NCI-H2107 treated with DMSO at 0.1 percent for 48 hours (cell line): ENCODE results near the gene DBX2.
"Not testable (repeated sequence)": the region's sequence is repeated elsewhere in the genome, so short reads cannot be mapped to it uniquely, and the experiment has no call there.

Experiments
- DNase-seq: peaks from one replicate; lab custom pipeline; 2025; ENCODE audit not compliant: unreplicated experiment; lab: John Stamatoyannopoulos, UW

Gene DBX2

GRCh38 chr12:45050751-45051571 lies at the start of gene DBX2:
Gene DBX2 (minus strand): TSS chr12:45051099. CDS start chr12:45050927, 172 bp downstream.
- DNase-seq, result no peak

- no peak for DNase-seq
Measured at GRCh38 chr12:45098766-45099165, 47.9 kb upstream of the DBX2 start.

DNA sequence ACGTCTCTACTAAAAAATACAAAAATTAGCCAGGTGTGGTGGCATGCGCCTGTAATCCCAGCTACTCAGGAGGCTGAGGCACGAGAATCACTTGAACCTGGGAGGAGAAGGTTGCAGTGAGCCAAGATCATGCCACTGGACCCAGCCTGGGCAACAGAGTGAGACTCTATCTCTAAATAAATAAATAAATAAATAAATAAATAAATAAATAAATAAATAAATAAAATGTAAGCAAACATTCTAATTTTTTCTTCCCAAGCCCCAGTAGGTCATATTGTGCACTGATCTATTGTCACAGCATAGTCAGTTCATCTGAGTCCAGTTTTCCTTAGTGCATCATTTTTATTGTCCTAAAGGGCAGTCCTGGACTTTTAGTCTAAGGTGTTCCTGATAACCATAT lies 44.5 kb upstream of the DBX2 start:
- DNase-seq, result not testable (repeated sequence)

DNA sequence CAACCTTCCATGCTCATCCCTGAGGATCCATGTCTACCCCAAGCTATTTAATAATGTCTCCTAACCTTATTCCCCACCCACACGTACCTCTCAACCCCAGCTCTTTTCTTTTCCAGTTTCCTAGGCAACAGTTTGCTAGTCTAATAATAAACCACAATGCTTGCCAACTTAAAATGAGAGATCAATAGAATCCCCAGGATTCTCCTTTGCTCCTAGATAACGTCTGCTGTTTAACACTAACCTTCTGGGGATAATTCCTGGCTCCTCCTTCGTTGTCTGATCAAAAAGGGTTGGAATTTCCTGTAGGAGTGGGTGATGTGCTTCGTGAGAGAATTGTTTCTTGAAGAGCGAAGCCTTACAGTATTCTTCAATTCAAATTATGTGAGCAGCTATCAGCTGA lies 42.2 kb upstream of the DBX2 start:
- no peak for DNase-seq

DNA sequence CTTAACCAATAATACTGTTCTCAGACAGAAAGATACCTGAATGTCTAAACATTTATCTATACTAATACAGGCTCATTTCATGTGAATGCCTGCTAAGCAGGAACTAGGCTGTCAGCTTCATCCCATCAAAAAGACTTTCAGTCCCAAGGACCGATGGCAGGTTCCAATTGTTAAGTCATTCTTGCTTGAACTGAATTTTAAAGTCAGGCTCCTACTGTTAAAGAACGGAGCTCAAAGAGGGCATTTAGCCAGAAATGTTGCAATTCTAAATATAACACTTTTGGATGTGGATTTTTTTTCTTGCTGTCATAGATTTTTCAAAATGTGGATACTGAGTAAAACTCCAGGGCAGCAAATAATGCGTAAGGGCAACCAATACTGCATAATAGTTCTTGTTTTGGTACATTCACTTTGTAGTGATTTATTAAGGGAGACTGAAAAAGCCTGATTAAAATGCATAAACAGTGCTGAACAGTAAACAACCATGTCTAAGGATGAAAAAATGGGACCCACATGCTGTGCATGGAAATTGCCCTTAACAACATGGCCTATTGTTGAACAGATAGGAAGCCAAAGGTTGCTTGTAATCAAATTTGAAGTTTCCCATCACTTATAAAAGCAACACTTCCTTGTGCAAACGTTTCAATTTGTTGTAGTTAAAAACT lies 38.6 kb upstream of the DBX2 start:
- no peak for DNase-seq

DNA sequence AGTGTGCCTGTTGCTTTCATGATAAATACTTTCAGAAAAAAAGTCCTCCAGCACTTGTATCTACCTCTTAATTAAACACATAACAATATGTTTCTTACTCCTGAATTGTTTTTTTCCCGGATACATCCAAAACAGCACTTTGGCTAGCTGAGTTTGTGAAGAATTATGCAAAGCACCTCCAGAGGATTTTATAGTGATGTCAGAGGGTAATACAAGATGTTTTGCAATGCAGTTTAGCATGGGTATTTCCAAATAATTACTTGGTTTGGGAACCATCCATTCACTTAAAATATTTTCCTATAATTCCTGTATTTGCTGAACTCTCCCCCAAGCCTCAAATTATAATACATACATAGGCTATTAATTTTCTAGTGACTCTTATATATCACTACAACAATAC lies 37.7 kb upstream of the DBX2 start:
- no peak for DNase-seq

- not testable (repeated sequence) for DNase-seq
Measured at GRCh38 chr12:45084248-45084647, 33.3 kb upstream of the DBX2 start.

- DNase-seq, result no peak
Measured at GRCh38 chr12:45077251-45077650, 26.4 kb upstream of the DBX2 start.

DNA sequence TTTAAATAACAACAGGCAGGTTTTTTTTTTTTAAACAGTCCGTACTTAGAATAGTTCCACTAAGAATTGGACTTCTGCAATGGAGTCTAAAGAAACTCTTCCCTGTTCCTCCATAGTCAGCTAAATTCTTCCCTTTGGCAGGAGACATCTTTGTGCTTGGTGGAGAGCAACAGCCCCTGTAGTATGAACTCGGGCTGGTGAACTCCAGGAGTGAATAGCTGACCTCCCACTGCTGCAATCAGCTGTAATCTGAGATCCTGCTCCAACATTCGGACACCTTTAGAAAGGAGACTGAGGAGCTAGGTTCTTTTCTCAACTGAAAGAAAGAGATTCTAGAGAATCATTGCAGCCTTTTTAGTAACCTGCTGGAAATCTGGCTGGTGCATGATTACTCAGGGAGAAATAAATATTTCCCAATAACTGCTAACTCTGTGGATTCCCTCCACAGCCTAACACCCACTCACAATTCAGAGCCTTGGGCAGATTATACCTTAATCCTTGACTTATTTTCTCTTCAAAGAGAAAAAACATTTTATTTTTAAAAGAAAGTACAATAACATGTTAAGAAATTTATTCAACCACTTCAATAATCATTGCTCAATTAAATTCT lies 25.6 kb upstream of the DBX2 start:
- no peak for DNase-seq

- no peak for DNase-seq
Measured at GRCh38 chr12:45075587-45076282, 24.8 kb upstream of the DBX2 start.

DNA sequence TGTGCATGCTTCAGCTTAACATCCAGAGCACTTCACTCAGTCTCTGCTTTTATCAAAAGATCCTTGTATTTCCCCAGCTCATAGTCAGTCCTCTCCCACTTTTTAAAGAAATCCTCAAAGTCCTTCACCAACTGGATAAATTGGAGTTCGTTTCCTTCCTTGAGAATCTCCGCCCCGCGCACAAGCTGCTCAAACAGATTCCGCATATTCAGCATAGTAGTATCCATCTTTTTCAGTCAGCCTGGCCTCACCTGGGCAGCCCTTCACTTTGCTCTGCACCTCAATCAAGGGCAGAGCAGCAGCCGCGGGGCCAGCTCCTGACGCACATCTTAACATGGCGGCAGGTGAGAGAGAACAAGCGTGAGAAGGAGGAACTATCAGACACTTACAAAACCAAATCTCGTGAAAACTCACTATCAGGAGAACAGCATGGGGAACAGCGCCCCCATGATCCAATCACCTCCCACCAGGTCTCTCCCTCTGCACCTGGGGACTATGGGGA lies 14.3 kb upstream of the DBX2 start:
- DNase-seq, result no peak

GRCh38 chr12:45060976-45061375 lies 10.1 kb upstream of the DBX2 start:
- DNase-seq, result no peak

- DNase-seq, result no peak
Measured at GRCh38 chr12:45051572-45052125, 750 bp upstream of the DBX2 start.

- no peak for DNase-seq
Measured at GRCh38 chr12:45049912-45050750, 768 bp downstream of the DBX2 start.

GRCh38 chr12:45042599-45042998 lies 8.3 kb downstream of the DBX2 start:
- DNase-seq, result no peak

DNA sequence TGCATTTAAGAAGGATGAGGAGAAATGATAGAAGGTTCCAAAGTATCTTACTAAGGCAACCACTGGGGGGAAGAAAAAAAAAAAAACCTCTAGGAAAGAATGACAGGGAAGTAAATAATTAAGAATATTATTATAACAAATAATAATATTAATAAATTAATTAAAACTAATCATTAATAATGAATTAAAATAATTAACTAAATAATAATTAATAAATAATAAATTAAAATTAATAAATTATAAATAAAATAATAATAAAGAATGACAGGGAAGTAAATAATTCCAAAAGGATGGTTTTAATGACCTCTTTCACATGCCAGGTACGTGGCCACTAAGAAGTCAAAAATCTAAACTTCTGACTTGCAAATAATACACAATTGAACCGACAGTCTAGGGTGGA lies 9.9 kb downstream of the DBX2 start:
- no peak for DNase-seq

GRCh38 chr12:45039757-45040156 lies 11.1 kb downstream of the DBX2 start:
- no peak for DNase-seq

GRCh38 chr12:45034861-45035265 lies 16.0 kb downstream of the DBX2 start:
- no peak for DNase-seq

DNA sequence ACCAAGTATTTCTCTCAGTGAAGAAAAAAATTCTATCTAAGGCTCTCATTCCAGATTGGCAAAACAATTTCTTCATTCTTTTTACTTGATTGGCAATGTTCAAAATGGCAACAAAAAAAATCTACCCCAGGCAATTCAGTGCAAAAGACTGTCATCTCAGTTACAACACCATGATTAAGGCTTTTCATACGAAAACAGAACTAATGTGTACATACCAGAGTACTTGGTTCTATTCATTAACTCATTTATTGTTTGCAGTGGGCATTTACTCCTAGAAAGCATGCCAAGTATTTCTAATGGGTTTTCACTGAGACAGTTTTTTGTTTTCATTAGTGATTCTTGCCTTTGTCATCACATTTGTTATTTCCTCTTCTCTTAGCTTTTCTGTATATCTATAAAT lies 33.0 kb downstream of the DBX2 start:
- no peak for DNase-seq

- no peak for DNase-seq
Measured at GRCh38 chr12:45014396-45014795, 36.5 kb downstream of the DBX2 start.
